RWPE2 (cell line): ENCODE measurements around the gene MOB4.

Experiments used
- ATAC-seq: fragments of 200-7000 bp; cut with Tn5 transposase; 3 replicates; pipeline ENCODE4 v1.9.1; 2021; ENCODE audit warnings: low read depth
- DNase-seq: peaks from one replicate; pipeline ENCODE4 v3.0.0-alpha.2; 2020; ENCODE audit warnings: low spot score
- H3K27ac ChIP-seq: fragments of 450-650 bp; 2 replicates; pipeline ENCODE4 v1.5.1; 2017; ENCODE audit warnings: mild to moderate bottlenecking; ENCODE audit not compliant: poor library complexity, severe bottlenecking
- H3K27me3 ChIP-seq: fragments of 250-450 bp; sonication (Bioruptor Pico); 2 replicates; pipeline ENCODE4 v1.5.1; 2021; ENCODE audit warnings: mild to moderate bottlenecking, moderate library complexity; ENCODE audit not compliant: insufficient read depth, poor library complexity, severe bottlenecking
- H3K36me3 ChIP-seq: fragments of 250-450 bp; sonication (Bioruptor Pico); 2 replicates; pipeline ENCODE4 v1.5.1; 2020; ENCODE audit warnings: low read depth, mild to moderate bottlenecking, moderate library complexity
- H3K4me1 ChIP-seq: fragments of 250-450 bp; sonication (Bioruptor Pico); 2 replicates; pipeline ENCODE4 v1.5.1; 2021; ENCODE audit warnings: mild to moderate bottlenecking, moderate library complexity; ENCODE audit not compliant: insufficient read depth, poor library complexity, severe bottlenecking
- H3K4me3 ChIP-seq: fragments of 250-450 bp; sonication (Bioruptor Pico); 2 replicates; pipeline ENCODE4 v1.5.1; 2021; ENCODE audit warnings: mild to moderate bottlenecking, moderate library complexity; ENCODE audit not compliant: severe bottlenecking
- H3K9me3 ChIP-seq: fragments of 250-450 bp; sonication (Bioruptor Pico); 2 replicates; pipeline ENCODE4 v1.5.1; 2021; ENCODE audit warnings: mild to moderate bottlenecking, moderate library complexity; ENCODE audit not compliant: severe bottlenecking
- CTCF ChIP-seq: fragments of 450-650 bp; IDR thresholded peaks from one replicate; pipeline ENCODE4 v1.5.1; 2017; ENCODE audit warnings: mild to moderate bottlenecking, moderate library complexity; ENCODE audit not compliant: poor library complexity, severe bottlenecking

Gene MOB4

DNA sequence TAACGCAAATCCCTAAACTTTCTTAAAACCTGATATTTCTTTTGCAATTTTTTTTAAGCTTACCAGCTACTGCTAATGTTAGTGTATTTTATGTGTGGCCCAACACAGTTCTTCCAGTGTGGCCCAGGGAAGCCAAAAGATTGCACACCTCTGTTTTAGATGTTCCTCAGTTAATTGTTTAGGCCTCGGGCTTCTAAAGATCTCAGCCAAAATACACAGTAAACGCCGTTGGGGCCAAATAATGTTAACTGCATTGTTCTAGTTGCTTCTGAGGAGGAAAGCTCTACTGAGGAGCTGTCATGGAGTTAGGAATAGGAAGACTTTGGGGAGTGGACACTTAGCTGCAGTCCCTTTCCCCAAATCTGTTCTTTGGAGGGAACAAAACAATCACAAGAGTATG is 13.7 kb upstream of the MOB4 start:
- TF ChIP-seq CTCF = no peak
- DNase-seq = no peak
- Histone ChIP-seq H3K9me3 (no peaks in the 10 kb centered on the region), H3K36me3 (peaks cover 57% of the 10 kb centered on the region), H3K4me1 (peaks cover 18% of the 10 kb centered on the region), H3K4me3 (peak overlapping the region; percentile 2), H3K27ac (no peak overlapping the region), H3K27me3 (no peaks in the 10 kb centered on the region)
- no peak for ATAC-seq

DNA sequence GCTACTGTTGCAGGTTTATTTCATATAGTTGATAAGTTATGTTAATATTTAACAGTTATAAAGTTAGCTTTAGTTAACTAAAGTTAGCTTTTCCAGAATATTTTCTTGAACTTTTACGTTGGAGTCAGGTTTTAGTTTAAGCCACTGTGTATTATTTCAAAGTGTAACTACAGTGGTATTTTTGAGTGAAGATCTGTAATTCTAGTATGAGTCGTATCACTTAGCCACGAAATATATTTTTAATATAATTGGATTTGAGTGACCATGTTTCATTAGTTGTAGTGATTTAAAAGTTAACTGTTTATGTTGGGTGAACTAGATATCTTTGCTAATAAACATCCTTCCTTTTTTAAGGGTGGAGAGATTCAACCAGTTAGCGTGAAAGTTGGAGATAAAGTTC is 13.2 kb upstream of the MOB4 start:
- no peak for ATAC-seq
- no peak for DNase-seq
- Histone ChIP-seq H3K4me1 (peaks cover 15% of the 10 kb centered on the region), H3K27me3 (no peaks in the 10 kb centered on the region), H3K9me3 (no peaks in the 10 kb centered on the region), H3K4me3 (no peak overlapping the region), H3K27ac (no peak overlapping the region), H3K36me3 (peaks cover 52% of the 10 kb centered on the region)
- TF ChIP-seq CTCF = no peak

GRCh38 chr2:197504000-197504399 is 11.9 kb upstream of the MOB4 start:
- DNase-seq = no peak
- peaks cover 39% of the 10 kb centered on the region for H3K36me3 ChIP-seq
- no peaks in the 10 kb centered on the region for H3K9me3 ChIP-seq
- H3K27ac ChIP-seq = no peak overlapping the region
- TF ChIP-seq CTCF = no peak
- H3K4me1 ChIP-seq = peaks cover 11% of the 10 kb centered on the region
- no peak overlapping the region for H3K4me3 ChIP-seq
- H3K27me3 ChIP-seq = no peaks in the 10 kb centered on the region
- ATAC-seq = no peak

DNA sequence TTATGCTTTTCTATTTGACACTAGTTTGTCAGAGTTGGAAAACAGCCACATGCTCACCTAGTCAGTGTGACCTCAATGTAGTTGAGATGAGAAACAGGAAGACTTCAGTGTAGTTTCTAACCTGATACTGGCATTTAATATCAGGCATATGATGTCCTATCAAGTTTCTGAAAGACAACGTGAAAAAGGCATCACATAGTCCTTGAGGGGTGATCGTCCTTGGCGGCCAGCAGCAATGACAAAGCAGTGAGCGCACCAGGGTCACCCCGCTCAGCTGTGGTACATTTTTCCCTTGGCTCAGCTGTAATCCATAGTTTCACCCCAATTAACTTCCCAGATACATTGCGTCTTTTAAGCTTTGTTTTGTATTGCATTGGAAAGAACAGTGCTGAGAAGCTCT is 11.4 kb upstream of the MOB4 start:
- peaks cover 39% of the 10 kb centered on the region for H3K36me3 ChIP-seq
- H3K4me1 ChIP-seq = peaks cover 11% of the 10 kb centered on the region

DNA sequence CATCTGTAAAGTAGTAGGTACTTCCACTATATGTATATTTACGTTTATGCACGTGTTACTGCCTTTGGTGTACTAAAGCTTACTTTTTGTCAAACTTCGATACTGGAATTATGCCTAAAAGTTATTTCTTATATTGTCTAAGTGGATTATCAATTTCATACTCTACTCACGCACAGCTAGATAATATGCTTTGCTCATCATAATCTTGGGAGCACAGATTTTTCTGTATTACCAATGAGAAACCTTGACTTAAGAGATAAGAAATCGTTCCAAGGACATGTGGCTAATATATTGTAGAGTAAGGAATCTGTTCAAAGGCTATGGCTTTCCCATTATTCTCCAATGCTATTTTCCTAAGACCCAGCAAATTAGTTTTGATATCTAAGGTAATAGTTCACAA is 9.2 kb upstream of the MOB4 start:
- no peak for TF ChIP-seq CTCF
- Histone ChIP-seq H3K4me3 (no peak overlapping the region), H3K27ac (no peak overlapping the region), H3K9me3 (no peaks in the 10 kb centered on the region), H3K4me1 (peaks cover 8% of the 10 kb centered on the region), H3K36me3 (peaks cover 31% of the 10 kb centered on the region), H3K27me3 (no peaks in the 10 kb centered on the region)
- DNase-seq (no peak), ATAC-seq (no peak)

More for the DNA sequence above, 11.4 kb upstream of the MOB4 start:
- Histone ChIP-seq H3K27ac (no peak overlapping the region), H3K4me3 (no peak overlapping the region), H3K9me3 (no peaks in the 10 kb centered on the region), H3K27me3 (no peaks in the 10 kb centered on the region)
- TF ChIP-seq CTCF = no peak
- ATAC-seq (no peak), DNase-seq (no peak)
